A549 (cell line): ENCODE results near the gene BIK. TPM values are rescaled to one million over a fixed set of nuclear protein-coding genes. Genes with fewer than 3 reads are reported as not detected.

Experiments used
- ATAC-seq, 2 experiments: fragments of 200-7000 bp in 1 of 2; fragments of >200 bp in 1 of 2; cut with Nextera tagmentation in 1 of 2; cut with Tn5 transposase in 1 of 2; 3 replicates each; pipeline versions ENCODE4 v1.8.0 to v1.9.1; 2018 to 2020; ENCODE audit warnings: mild to moderate bottlenecking in 1 of 2, moderate library complexity in 1 of 2
- CTCF ChIA-PET: fragments of 300-600 bp; sonication (Branson Sonifier 250); formaldehyde crosslinking; extraction: SDS; loops from one replicate; lab custom pipeline; 2021; ENCODE audit warnings: antibody characterized with exemption, inconsistent platforms; lab: Yijun Ruan, JAX
- POLR2A ChIA-PET: fragments of 350-600 bp; formaldehyde crosslinking; extraction: SDS; loops from one replicate; lab custom pipeline; 2021; ENCODE audit warnings: antibody characterized with exemption, inconsistent platforms; lab: Yijun Ruan, JAX
- DNase-seq, 2 experiments: peaks; one replicate each; pipeline versions ENCODE4 v3.0.0 to v3.0.0-alpha.2; 2011 to 2016; ENCODE audit warnings: low read depth in 1 of 2, low spot score in 1 of 2
- FAIRE-seq: peaks from 2 replicates; lab custom pipeline; 2011; peaks lifted over from hg19 to GRCh38; lab: Jason Lieb, UNC
- H3K27ac ChIP-seq, 2 experiments: fragments of >200 bp; sonication (Bioruptor Twin); formaldehyde crosslinking; 3 replicates each; pipeline ENCODE4 v1.5.1; 2016 to 2017
- H3K4me1 ChIP-seq: fragments of >200 bp; sonication (Bioruptor Twin); formaldehyde crosslinking; 3 replicates; pipeline ENCODE4 v1.6.1; 2016
- H3K4me2 ChIP-seq: fragments of >200 bp; sonication (Bioruptor Twin); formaldehyde crosslinking; 3 replicates; pipeline ENCODE4 v1.6.1; 2016
- H3K4me3 ChIP-seq: fragments of >200 bp; sonication (Bioruptor Twin); formaldehyde crosslinking; 3 replicates; pipeline ENCODE4 v1.5.1; 2016
- H3K9me3 ChIP-seq: fragments of >200 bp; sonication (Bioruptor Twin); formaldehyde crosslinking; 3 replicates; pipeline ENCODE4 v1.6.1; 2016
- CBX2 ChIP-seq: fragments of 200-600 bp; sonication (generic); IDR thresholded peaks from 2 replicates; pipeline ENCODE4 v1.6.1; 2016; ENCODE audit warnings: low read depth, mild to moderate bottlenecking, borderline replicate concordance
- CBX8 ChIP-seq: fragments of 200-600 bp; sonication (generic); IDR thresholded peaks from 2 replicates; pipeline ENCODE4 v1.6.1; 2016
- CEBPB ChIP-seq, 2 experiments: fragments of >200 bp in 1 of 2; sonication (Bioruptor Twin) in 1 of 2; formaldehyde crosslinking in 1 of 2; IDR thresholded peaks; 2 replicates each; pipeline ENCODE4 v1.6.1; 2012 to 2016
- CHD2 ChIP-seq: fragments of 150-350 bp; IDR thresholded peaks from 2 replicates; pipeline ENCODE4 v1.6.1; 2014; ENCODE audit warnings: low read length; ENCODE audit not compliant: partially characterized antibody
- CHD4 ChIP-seq: fragments of 200-600 bp; sonication (generic); IDR thresholded peaks from 2 replicates; pipeline ENCODE4 v1.6.1; 2016; ENCODE audit warnings: antibody characterized with exemption, mild to moderate bottlenecking, borderline replicate concordance
- EP300 ChIP-seq, 2 experiments: fragments of >200 bp; sonication (Bioruptor Twin); formaldehyde crosslinking; IDR thresholded peaks; 2 replicates in 1 of 2; 3 replicates in 1 of 2; pipeline ENCODE4 v1.6.1; 2016 to 2017
- FOSB ChIP-seq: fragments of 250-450 bp; sonication (Bioruptor Pico); IDR thresholded peaks from 2 replicates; pipeline ENCODE4 v1.5.0; 2020; ENCODE audit warnings: mild to moderate bottlenecking, moderate library complexity
- FOSL2 ChIP-seq, 2 experiments: fragments of 450-650 bp in 1 of 2; fragments of >200 bp in 1 of 2; sonication (Bioruptor Twin) in 1 of 2; formaldehyde crosslinking; IDR thresholded peaks; 2 replicates each; pipeline versions ENCODE4 v1.5.0 to v1.6.1; 2016 to 2020; ENCODE audit warnings: mild to moderate bottlenecking in 1 of 2, moderate library complexity in 1 of 2
- FOXS1 ChIP-seq: fragments of 250-450 bp; sonication (Bioruptor Pico); IDR thresholded peaks from 2 replicates; pipeline ENCODE4 v1.5.0; 2020; ENCODE audit warnings: mild to moderate bottlenecking, moderate library complexity
- GATA3 ChIP-seq: IDR thresholded peaks from 2 replicates; pipeline ENCODE4 v1.6.1; 2012; ENCODE audit warnings: borderline replicate concordance
- HOXA7 ChIP-seq: fragments of 250-450 bp; sonication (Bioruptor Pico); IDR thresholded peaks from 2 replicates; pipeline ENCODE4 v1.5.0; 2020; ENCODE audit warnings: mild to moderate bottlenecking, moderate library complexity
- JUN ChIP-seq, 2 experiments: fragments of >200 bp; sonication (Bioruptor Twin); formaldehyde crosslinking; IDR thresholded peaks; 2 replicates in 1 of 2; 3 replicates in 1 of 2; pipeline ENCODE4 v1.6.1; 2016 to 2017
- KDM1A ChIP-seq: fragments of 200-600 bp; sonication (generic); IDR thresholded peaks from 2 replicates; pipeline ENCODE4 v1.6.1; 2016; ENCODE audit warnings: low read depth, mild to moderate bottlenecking
- MAFK ChIP-seq: fragments of 450-650 bp; IDR thresholded peaks from 2 replicates; pipeline ENCODE4 v1.6.1; 2014; ENCODE audit not compliant: partially characterized antibody
- NFE2L2 ChIP-seq: fragments of 150-350 bp; conservative IDR thresholded peaks from 2 replicates; pipeline ENCODE4 v1.6.1; 2014; ENCODE audit warnings: low read length
- POLR2A ChIP-seq: IDR thresholded peaks from 2 replicates; pipeline ENCODE4 v1.6.1; 2012; ENCODE audit warnings: mild to moderate bottlenecking, low read length
- POLR2AphosphoS2 ChIP-seq: conservative IDR thresholded peaks from 2 replicates; pipeline ENCODE4 v1.6.1; 2012; ENCODE audit warnings: low read length, improper control_type of control experiment, inconsistent platforms
- RNF2 ChIP-seq: fragments of 200-600 bp; sonication (generic); IDR thresholded peaks from 2 replicates; pipeline ENCODE4 v1.6.1; 2016; ENCODE audit warnings: low read depth, mild to moderate bottlenecking, antibody characterized with exemption, moderate library complexity, borderline replicate concordance
- TFCP2L1 ChIP-seq: fragments of 250-450 bp; sonication (Bioruptor Pico); IDR thresholded peaks from 2 replicates; pipeline ENCODE4 v1.5.0; 2021; ENCODE audit warnings: mild to moderate bottlenecking
- ZFP36 ChIP-seq: fragments of 450-650 bp; IDR thresholded peaks from 2 replicates; pipeline ENCODE4 v1.6.1; 2014; ENCODE audit warnings: borderline replicate concordance; ENCODE audit not compliant: partially characterized antibody
- ZNF302 ChIP-seq: fragments of 250-450 bp; sonication (Bioruptor Pico); IDR thresholded peaks from 2 replicates; pipeline ENCODE4 v1.9.0; 2021; ENCODE audit warnings: inconsistent platforms, mild to moderate bottlenecking, moderate library complexity
- WGBS: methylation state at CpG from one replicate; pipeline ENCODE4 v1.1.6; 2017; ENCODE audit errors: missing lambda C conversion rate; 5-methylcytosine and 5-hydroxymethylcytosine counted together
- polyA plus RNA-seq, 4 experiments: library from polyadenylated mRNA; depleted of rRNA in 3 of 4; stranded (reverse); fragments of >200 nt; fragmentation: RNase III in 1 of 4; extraction: RNeasy Plus Mini Kit Qiagen cat#74134 plus additional on column Dnase treatment in 1 of 4; gene quantifications; 2 replicates in 3 of 4; 3 replicates in 1 of 4; pipeline ENCODE4 v1.2.3, GENCODE V29; 2011 to 2017
- TF ChIP-seq, protein P1 (sequence below): fragments of 250-450 bp; sonication (Bioruptor Pico); IDR thresholded peaks from 2 replicates; pipeline ENCODE4 v1.5.0; 2021; ENCODE audit warnings: mild to moderate bottlenecking, moderate library complexity, borderline replicate concordance
- TF ChIP-seq, protein P2 (sequence below): fragments of >200 bp; sonication (Bioruptor Twin); formaldehyde crosslinking; IDR thresholded peaks from 3 replicates; pipeline ENCODE4 v1.6.1; 2016
- TF ChIP-seq, protein P3 (sequence below): IDR thresholded peaks from 2 replicates; pipeline ENCODE4 v1.6.1; 2012

BIK gene
- polyA plus RNA-seq, 2 of the 4 experiments (the other 2 are of a cell fraction), result 0.54 to 0.88 TPM

DNA sequence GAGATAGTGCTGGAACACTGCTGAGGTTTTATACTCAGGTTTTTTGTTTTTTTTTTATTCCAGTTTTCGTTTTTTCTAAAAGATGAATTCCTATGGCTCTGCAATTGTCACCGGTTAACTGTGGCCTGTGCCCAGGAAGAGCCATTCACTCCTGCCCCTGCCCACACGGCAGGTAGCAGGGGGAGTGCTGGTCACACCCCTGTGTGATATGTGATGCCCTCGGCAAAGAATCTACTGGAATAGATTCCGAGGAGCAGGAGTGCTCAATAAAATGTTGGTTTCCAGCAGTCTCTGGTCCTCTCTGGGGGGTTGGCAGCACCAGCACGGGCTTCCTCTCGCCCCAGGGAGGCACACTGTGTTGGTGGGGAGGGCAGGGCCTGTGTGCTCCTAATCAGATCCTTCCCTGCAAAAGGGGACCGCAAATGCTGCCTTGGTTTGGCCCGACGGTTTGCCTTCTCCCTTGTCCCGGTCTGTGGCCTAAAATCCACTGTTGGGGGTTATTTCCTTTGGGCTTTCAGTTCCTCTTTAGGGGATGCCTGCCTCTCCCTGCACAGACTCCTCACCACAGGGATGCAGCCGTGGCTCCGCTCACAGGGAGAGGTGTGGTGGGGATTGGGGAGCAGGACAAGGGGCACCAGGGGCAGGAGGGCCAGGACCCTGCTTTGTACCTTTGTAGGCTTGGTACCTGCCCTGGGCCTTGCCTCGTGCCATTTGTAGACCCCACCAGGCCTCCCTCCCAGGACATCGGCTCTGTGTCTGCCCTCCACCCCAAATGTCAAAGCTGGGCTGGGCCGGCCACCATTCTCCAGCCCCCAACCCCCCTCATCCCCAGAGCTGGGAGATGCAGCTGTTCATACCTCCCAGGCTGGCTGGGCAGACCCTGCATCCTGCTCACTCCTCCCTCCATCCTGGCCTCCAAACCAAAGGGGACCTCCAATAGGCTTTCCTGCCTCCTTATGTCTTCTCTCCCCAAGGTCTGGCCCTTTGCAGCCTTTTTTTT is 19.2 kb downstream of the BIK start (continued):
- TF ChIP-seq, protein P1, sequence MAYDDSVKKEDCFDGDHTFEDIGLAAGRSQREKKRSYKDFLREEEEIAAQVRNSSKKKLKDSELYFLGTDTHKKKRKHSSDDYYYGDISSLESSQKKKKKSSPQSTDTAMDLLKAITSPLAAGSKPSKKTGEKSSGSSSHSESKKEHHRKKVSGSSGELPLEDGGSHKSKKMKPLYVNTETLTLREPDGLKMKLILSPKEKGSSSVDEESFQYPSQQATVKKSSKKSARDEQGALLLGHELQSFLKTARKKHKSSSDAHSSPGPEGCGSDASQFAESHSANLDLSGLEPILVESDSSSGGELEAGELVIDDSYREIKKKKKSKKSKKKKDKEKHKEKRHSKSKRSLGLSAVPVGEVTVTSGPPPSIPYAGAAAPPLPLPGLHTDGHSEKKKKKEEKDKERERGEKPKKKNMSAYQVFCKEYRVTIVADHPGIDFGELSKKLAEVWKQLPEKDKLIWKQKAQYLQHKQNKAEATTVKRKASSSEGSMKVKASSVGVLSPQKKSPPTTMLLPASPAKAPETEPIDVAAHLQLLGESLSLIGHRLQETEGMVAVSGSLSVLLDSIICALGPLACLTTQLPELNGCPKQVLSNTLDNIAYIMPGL (CRISPR knock-in tag), result no peak

DNA sequence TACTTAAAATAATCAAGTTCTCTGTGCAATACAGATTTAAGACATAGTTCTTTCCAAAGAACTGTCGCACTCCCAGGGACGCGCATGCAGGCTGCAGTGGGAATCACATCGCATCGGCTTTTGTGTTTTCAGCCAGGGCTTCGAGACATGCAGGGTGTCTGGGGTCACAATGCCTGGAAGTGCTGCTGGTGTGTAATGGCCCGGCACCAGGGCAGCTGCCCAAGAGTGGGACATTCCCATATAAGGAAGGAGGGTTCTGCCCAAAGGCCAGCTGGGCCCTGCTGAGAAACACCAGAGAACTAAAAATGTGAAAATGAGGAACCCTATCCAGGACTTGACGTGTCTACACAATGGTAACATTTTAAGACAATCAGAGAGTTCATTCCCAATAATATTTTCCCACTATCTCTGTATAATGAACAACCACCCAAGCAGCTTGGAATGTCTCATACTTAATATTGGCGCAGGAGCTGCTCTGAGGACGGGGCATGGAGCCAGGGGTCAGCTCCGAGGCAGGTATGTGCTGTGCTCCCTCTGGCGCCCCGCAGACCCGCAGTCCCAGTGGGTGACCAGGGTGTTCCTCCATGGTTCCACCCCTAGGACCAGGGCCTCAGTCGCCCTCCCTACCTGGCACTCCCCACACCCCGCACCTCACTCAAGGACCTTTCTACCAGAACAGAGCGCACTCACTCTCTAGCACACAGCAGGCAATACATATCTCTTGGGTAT is 21.4 kb downstream of the BIK start:
- WGBS, result 87% methylated on average over 14 of the region's 17 CpGs
- H3K4me1 ChIP-seq, result peaks cover 8% of the 10 kb centered on the region
- no peak overlapping the region for H3K4me3 ChIP-seq
- no peak overlapping the region for H3K27ac ChIP-seq
- ATAC-seq (no peak), DNase-seq (no peak), FAIRE-seq (no peak)
- H3K9me3 ChIP-seq, result no peaks in the 10 kb centered on the region
- TF ChIP-seq MAFK (no peak), CHD2 (no peak), FOSB (CRISPR knock-in tag) (no peak)
- TF ChIP-seq, protein P2, sequence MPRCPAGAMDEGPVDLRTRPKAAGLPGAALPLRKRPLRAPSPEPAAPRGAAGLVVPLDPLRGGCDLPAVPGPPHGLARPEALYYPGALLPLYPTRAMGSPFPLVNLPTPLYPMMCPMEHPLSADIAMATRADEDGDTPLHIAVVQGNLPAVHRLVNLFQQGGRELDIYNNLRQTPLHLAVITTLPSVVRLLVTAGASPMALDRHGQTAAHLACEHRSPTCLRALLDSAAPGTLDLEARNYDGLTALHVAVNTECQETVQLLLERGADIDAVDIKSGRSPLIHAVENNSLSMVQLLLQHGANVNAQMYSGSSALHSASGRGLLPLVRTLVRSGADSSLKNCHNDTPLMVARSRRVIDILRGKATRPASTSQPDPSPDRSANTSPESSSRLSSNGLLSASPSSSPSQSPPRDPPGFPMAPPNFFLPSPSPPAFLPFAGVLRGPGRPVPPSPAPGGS, result no peak
- CTCF ChIA-PET, result interaction anchor here (1.0 kb wide), 1 partner anchor 13 kb away, joined by 3 read pairs; no protein-coding TSS in a partner anchor
- POLR2A ChIA-PET, result no interaction called here
- H3K4me2 ChIP-seq, result no peak overlapping the region

DNA sequence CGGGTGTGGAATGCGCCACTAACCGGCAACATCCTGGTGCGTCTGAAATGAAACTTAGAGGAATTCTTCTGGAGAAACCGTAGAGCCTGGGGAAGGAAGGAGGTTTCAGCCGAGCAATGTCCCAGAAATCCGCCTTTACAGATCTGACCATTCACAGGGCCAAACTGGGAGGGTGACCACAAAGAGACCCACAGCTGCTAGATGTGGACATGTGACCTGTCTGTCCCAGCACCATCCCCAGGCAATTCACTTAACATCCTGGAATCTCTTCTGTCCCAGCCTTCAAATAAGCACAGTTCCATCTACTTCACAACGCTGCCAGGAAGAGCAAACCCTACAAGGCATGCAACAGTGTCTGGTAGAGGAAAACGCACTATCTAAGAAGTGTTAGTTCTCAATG is 22.9 kb downstream of the BIK start:
- ATAC-seq, result no peak
- no peaks in the 10 kb centered on the region for H3K4me1 ChIP-seq
- WGBS, result 81% methylated on average over 9 of the region's 9 CpGs
- DNase-seq, result no peak
- POLR2A ChIA-PET, result no interaction called here
- TF ChIP-seq FOXS1 (CRISPR knock-in tag) (no peak), ZNF302 (CRISPR knock-in tag) (no peak), KDM1A (no peak), NFE2L2 (no peak), CHD4 (no peak), ZFP36 (no peak), POLR2AphosphoS2 (no peak), CEBPB (IDR thresholded peaks at IDR 0.05) (no peak), JUN (IDR thresholded peaks at IDR 0.05) (no peak)
- no peak overlapping the region for H3K4me2 ChIP-seq
- H3K4me3 ChIP-seq, result no peak overlapping the region
- H3K27ac ChIP-seq, result no peak overlapping the region
- no peak for FAIRE-seq
- H3K9me3 ChIP-seq, result no peaks in the 10 kb centered on the region
- CTCF ChIA-PET, result interaction anchor here (0.7 to 1.2 kb wide), 2 partner anchors 15 to 24 kb away, joined by 3 read pairs; no protein-coding TSS in a partner anchor

DNA sequence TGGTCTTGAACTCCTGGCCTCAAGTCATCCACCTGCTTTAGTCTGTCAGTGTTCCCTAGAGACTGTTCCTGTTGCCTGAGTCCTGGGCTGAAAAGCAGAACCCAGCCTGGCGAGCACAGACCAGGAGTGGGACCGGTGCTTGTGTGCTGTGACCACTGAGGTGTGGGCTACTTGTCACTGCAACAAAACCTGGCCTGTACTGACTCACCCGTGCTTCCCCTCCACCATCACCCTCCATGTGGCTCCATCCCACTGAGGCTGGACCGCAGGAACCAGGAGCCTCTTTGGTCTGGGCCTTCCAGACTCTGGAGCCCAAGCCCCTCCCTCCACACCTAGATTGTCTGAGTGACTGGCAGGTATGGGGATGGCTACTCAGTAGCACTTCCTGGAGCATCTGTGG is 24.0 kb downstream of the BIK start:
- H3K4me3 ChIP-seq, result no peak overlapping the region
- no peak overlapping the region for H3K27ac ChIP-seq
- whole genome bisulfite sequencing, result 100% methylated on average over 2 of the region's 4 CpGs
- FAIRE-seq (no peak), ATAC-seq (no peak), DNase-seq (no peak)
- ChIA-PET CTCF (interaction anchor here (1.2 to 1.5 kb wide), 2 partner anchors 9 to 23 kb away, joined by 3 read pairs; no protein-coding TSS in a partner anchor), POLR2A (no interaction called here)
- no peaks in the 10 kb centered on the region for H3K9me3 ChIP-seq
- H3K4me2 ChIP-seq, result no peak overlapping the region
- no peaks in the 10 kb centered on the region for H3K4me1 ChIP-seq
- TF ChIP-seq CBX2 (no peak), EP300 (IDR thresholded peaks at IDR 0.05) (no peak), HOXA7 (CRISPR knock-in tag) (no peak), FOSL2 (IDR thresholded peaks at IDR 0.05) (no peak), FOSL2 (CRISPR knock-in tag; IDR thresholded peaks at IDR 0.05) (no peak), POLR2A (no peak), GATA3 (no peak), CBX8 (no peak), RNF2 (no peak), CHD4 (no peak), TFCP2L1 (CRISPR knock-in tag) (no peak), ZFP36 (no peak)
- TF ChIP-seq, protein P1 (CRISPR knock-in tag), result no peak
- TF ChIP-seq, protein P3, sequence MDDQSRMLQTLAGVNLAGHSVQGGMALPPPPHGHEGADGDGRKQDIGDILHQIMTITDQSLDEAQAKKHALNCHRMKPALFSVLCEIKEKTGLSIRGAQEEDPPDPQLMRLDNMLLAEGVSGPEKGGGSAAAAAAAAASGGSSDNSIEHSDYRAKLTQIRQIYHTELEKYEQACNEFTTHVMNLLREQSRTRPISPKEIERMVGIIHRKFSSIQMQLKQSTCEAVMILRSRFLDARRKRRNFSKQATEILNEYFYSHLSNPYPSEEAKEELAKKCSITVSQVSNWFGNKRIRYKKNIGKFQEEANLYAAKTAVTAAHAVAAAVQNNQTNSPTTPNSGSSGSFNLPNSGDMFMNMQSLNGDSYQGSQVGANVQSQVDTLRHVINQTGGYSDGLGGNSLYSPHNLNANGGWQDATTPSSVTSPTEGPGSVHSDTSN, result no peak
